Activated T-helper 1 cell treated with anti-CD3 and anti-CD28 coated beads, Interleukin-12 subunit alpha, Interleukin-12 subunit beta, Interleukin-2, Interleukin-4 antibody, amounts not matched to agents 30 ng/mL and 10 ng/mL and 1 ng/mL, durations not matched to agents 14 hours and 24 hours and 36 hours (primary cell): ENCODE results near the gene UNC13B. TPM values are rescaled to one million over a fixed set of nuclear protein-coding genes. Genes with fewer than 3 reads are reported as not detected.

Experiments
- DNase-seq: peaks from one replicate; pipeline ENCODE4 v3.0.0; 2021; ENCODE audit warnings: low spot score
- H3K27ac Mint-ChIP-seq: one replicate; pipeline ENCODE4 v1.8.0; 2021; ENCODE audit warnings: mild to moderate bottlenecking, mixed read lengths
- H3K27me3 Mint-ChIP-seq: one replicate; pipeline ENCODE4 v1.8.0; 2022; ENCODE audit warnings: mild to moderate bottlenecking, moderate library complexity, mixed read lengths; ENCODE audit not compliant: insufficient read depth
- H3K36me3 Mint-ChIP-seq: one replicate; pipeline ENCODE4 v1.8.0; 2021; ENCODE audit warnings: low read depth, mixed read lengths
- H3K4me1 Mint-ChIP-seq: one replicate; pipeline ENCODE4 v1.8.0; 2021; ENCODE audit warnings: low read depth, mixed read lengths
- H3K4me3 Mint-ChIP-seq: one replicate; pipeline ENCODE4 v1.8.0; 2021; ENCODE audit warnings: mild to moderate bottlenecking, moderate library complexity, mixed read lengths
- H3K9me3 Mint-ChIP-seq: one replicate; pipeline ENCODE4 v1.8.0; 2021; ENCODE audit warnings: mixed read lengths
- intact Hi-C: fragments of 100-400 bp; cut with micrococcal nuclease; formaldehyde crosslinking; loops from one replicate; pipeline ENCODE4 v1.15.1; 2024
- total RNA-seq: library from RNA; stranded (reverse); gene quantifications from 2 replicates; pipeline ENCODE4 v1.2.3, GENCODE V29; 2022

The UNC13B gene
- 0.34 and 0.41 TPM in 2 replicates for total RNA-seq

GRCh38 chr9:35161713-35162604 is at the start of gene UNC13B:
UNC13B (plus strand) TSS chr9:35162009; CDS start chr9:35162284, 275 bp downstream.
- H3K4me3 Mint-ChIP-seq: peak within 1 kb of the TSS; percentile 90
- H3K36me3 Mint-ChIP-seq: no peaks in the 10 kb centered on the region
- no peaks in the 10 kb centered on the region for H3K9me3 Mint-ChIP-seq
- intact Hi-C loops: loop anchor here (1.0 kb wide), 1 partner anchor 46 kb away; no protein-coding TSS in a partner anchor
- DNase-seq: peak; percentile 60
- peaks cover 20% of the 10 kb centered on the region for H3K27me3 Mint-ChIP-seq
- peaks cover 17% of the 10 kb centered on the region for H3K4me1 Mint-ChIP-seq
- no peak within 1 kb of the TSS for H3K27ac Mint-ChIP-seq

GRCh38 chr9:35112257-35113020 is 49.4 kb upstream of the UNC13B start:
- DNase-seq: no peak
- peaks cover 9% of the 10 kb centered on the region for H3K36me3 Mint-ChIP-seq
- H3K27me3 Mint-ChIP-seq: peaks cover 4% of the 10 kb centered on the region
- H3K4me1 Mint-ChIP-seq: peaks cover 67% of the 10 kb centered on the region
- H3K9me3 Mint-ChIP-seq: no peaks in the 10 kb centered on the region
- peak overlapping the region; percentile 77 for H3K4me3 Mint-ChIP-seq
- intact Hi-C loops: loop anchor here (5.0 to 10.0 kb wide), 5 partner anchors 282 to 1142 kb away; partner anchors contain the start of genes ENHO, GBA2, GNE and RGP1
- peak overlapping the region; percentile 90 for H3K27ac Mint-ChIP-seq

DNA sequence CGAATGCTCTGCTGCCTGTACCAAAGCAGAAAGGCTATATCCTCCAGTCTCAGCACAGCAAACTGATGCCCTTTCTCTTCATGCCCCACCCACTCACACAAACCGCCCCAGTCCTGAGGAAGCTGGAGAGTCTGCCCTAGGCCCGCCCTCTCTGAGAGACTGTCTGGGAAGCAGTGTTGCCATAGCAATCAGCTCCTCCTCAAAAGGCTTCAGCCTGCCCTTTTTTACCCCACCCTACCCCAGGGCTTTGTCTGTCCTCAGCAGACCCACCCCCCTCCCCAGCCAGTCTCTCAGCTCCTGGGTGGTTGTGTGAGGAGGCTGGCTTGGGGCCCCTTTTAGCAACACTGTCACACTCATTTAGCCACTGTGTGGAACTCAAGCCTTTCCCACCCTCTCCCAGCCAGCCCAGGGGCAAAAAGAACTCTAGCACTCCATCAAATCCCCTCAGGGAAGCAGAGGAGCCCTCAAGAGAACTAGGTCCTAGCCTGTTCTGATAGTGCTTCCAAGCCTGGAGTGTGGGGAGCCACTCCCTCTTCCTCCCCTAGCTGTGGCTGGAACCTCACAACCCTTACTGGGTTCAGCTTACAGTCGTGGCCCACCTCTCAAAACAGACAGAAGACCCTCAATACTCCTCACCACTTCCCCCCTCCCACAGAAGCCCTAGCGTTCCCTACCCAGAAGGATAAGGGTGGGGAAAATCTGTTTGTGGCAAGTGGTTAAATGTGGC is 47.5 kb upstream of the UNC13B start:
- H3K9me3 Mint-ChIP-seq: no peaks in the 10 kb centered on the region
- peaks cover 7% of the 10 kb centered on the region for H3K36me3 Mint-ChIP-seq
- peaks cover 67% of the 10 kb centered on the region for H3K4me1 Mint-ChIP-seq

GRCh38 chr9:35114840-35115628 is 46.8 kb upstream of the UNC13B start:
- Mint-ChIP-seq H3K4me1 (peaks cover 59% of the 10 kb centered on the region), H3K27me3 (peaks cover 4% of the 10 kb centered on the region), H3K36me3 (peaks cover 5% of the 10 kb centered on the region), H3K4me3 (peak overlapping the region; percentile 94), H3K9me3 (no peaks in the 10 kb centered on the region), H3K27ac (peak overlapping the region; percentile 93)
- intact Hi-C loops: loop anchor here (1.0 to 10.0 kb wide), 10 partner anchors 162 to 1140 kb away; partner anchors contain the start of genes CREB3, ENHO, FAM221B and GBA2
- DNase-seq: peak; percentile 44

More for the DNA sequence above, 47.5 kb upstream of the UNC13B start:
- H3K27me3 Mint-ChIP-seq: peaks cover 4% of the 10 kb centered on the region
- peak; percentile 76 for DNase-seq
- H3K27ac Mint-ChIP-seq: peak overlapping the region; percentile 93
- intact Hi-C loops: loop anchor here (2.0 to 10.0 kb wide), 6 partner anchors 281 to 1141 kb away; partner anchors contain the start of genes ENHO, GBA2, GNE and MYORG
- peak overlapping the region; percentile 94 for H3K4me3 Mint-ChIP-seq

DNA sequence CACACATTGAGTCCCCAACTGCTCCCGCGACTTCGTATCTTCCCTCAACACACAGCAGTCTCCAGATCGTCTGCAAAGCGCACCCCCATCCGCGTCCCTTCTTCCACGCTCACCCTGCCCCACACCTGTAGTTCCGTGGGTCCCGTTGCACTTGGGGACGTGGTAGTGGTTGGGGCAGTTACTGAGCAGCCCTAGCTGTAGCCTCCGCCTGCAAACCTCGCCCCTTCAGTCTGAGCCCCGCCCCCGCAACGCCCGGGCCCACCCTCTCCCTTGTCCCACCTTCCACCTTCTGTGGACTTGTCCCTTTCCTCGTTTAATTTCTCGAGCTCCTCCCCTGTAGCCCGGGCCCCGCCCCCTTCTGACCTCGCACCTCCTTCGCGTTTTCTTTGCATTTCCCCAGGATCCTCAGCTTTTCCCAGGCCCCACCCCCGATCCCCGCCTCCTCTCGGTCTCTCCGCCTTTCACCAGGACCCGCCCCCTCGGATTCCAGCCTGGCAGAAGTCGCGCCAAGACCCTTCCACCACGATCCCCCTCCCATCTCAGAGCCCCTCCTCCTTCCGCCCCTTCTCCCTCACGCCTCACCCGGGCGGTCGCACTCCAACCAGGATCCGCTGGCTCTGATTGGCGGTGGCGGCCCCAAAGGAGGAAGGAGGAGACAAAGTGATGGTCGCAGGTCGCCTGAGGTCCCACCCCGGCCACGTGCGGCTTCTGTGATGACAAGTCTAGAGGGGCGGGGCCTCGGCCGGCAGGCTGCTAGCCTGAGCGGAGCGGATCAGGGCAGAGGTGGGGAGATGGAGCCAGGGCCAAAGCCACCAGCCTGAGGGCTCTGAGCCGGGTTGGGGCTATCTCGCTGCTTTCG is 45.9 kb upstream of the UNC13B start, which contains the start of gene ATOSB:
ATOSB (minus strand) TSS at position 183 of the 859 bp plus-strand sequence. CDS start 7,588 bp downstream, outside the sequence.
- Mint-ChIP-seq H3K4me3 (peak within 1 kb of the TSS; percentile 94), H3K9me3 (no peaks in the 10 kb centered on the region), H3K27me3 (peaks cover 4% of the 10 kb centered on the region), H3K27ac (peak within 1 kb of the TSS; percentile 93), H3K4me1 (peaks cover 51% of the 10 kb centered on the region), H3K36me3 (peaks cover 5% of the 10 kb centered on the region)
- DNase-seq: peak; percentile 89
- intact Hi-C loops: loop anchor here (1.0 to 10.0 kb wide), 18 partner anchors 13 to 1139 kb away; partner anchors contain the start of genes CREB3, ENHO, FAM221B and FANCG

DNA sequence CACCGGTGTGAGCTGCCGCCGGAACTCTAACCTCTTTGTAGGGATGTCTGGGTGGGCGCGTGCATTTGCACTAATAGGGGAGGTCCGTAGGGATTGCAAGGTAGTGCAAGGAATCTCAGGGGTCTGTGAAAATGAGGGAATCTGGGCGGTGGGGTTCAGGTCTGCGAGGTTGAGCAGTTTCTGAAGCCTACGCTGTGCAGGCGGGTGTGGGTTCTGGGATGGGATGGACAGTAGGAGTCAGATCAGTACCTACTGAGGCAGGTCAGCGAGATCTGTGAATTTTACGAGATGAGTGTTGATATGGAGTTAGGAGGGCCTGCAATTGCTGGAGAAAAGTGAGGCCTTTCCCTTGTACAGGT is 45.3 kb upstream of the UNC13B start:
- intact Hi-C loops: loop anchor here (1.0 to 10.0 kb wide), 16 partner anchors 13 to 1138 kb away; partner anchors contain the start of genes ENHO, FAM221B, FANCG and GNE
- Mint-ChIP-seq H3K36me3 (peaks cover 5% of the 10 kb centered on the region), H3K4me1 (peaks cover 50% of the 10 kb centered on the region), H3K9me3 (no peaks in the 10 kb centered on the region), H3K4me3 (peak overlapping the region; percentile 94), H3K27me3 (peaks cover 4% of the 10 kb centered on the region), H3K27ac (peak overlapping the region; percentile 93)
- DNase-seq: no peak

DNA sequence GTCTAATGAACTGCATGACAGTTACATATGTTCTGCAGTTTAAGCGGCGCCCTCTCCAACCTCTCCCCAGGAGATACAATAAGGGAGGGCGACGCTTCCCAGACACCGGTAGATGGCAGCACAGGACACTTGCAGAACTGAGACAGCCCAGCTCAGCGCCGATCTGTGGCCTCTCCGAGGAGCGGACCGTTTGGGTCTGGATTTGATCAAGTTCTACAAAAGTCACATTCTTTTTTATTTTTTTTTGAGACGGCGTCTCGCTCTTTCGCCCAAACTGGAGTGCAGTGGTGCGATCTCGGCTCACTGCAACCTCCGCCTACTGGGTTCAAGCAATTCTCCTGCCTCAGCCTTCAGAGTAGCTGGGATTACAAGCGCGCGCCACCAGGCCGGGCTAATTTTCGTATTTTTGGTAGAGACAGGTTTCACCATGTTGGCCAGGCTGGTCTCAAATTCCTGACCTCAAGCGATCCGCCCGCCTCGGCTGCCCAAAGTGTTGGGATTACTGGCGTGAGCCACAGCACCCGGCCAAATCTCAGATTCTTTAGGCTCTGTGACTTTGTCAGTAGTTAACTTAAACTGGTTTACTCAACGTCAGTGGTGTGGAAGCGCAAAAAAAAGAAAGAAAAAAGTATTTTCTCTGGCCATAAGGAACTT is 44.8 kb upstream of the UNC13B start:
- peak; percentile 83 for DNase-seq
- peaks cover 5% of the 10 kb centered on the region for H3K36me3 Mint-ChIP-seq
- no peaks in the 10 kb centered on the region for H3K9me3 Mint-ChIP-seq
- peaks cover 45% of the 10 kb centered on the region for H3K4me1 Mint-ChIP-seq
- intact Hi-C loops: loop anchor here (1.0 to 10.0 kb wide), 16 partner anchors 14 to 1138 kb away; partner anchors contain the start of genes ENHO, FAM221B, FANCG and GNE
- H3K4me3 Mint-ChIP-seq: peak overlapping the region; percentile 94
- H3K27ac Mint-ChIP-seq: peak overlapping the region; percentile 93
- H3K27me3 Mint-ChIP-seq: peaks cover 4% of the 10 kb centered on the region

DNA sequence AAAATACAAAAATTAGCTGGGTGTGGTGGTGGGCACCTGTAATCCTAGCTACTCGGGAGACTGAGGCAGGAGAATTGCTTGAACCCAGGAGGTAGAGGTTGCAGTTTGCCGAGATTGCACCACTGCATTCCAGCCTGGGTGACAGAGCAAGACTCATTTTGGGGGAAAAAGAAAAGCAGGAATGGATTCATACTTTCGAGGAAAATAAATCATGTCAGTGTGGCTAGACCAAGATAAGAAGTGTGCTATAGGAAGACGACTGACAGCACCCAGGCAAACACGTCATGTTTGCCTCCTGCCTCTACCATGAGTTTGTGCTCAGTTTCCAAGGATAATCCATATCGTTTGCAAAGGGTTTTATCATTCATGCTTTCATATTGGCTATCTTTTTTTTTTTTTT is 26.9 kb upstream of the UNC13B start:
- H3K9me3 Mint-ChIP-seq: no peaks in the 10 kb centered on the region
- DNase-seq: no peak
- no peak overlapping the region for H3K4me3 Mint-ChIP-seq
- no peaks in the 10 kb centered on the region for H3K36me3 Mint-ChIP-seq
- H3K27ac Mint-ChIP-seq: no peak overlapping the region
- H3K4me1 Mint-ChIP-seq: no peaks in the 10 kb centered on the region
- intact Hi-C loops: no loop called here
- H3K27me3 Mint-ChIP-seq: no peaks in the 10 kb centered on the region

DNA sequence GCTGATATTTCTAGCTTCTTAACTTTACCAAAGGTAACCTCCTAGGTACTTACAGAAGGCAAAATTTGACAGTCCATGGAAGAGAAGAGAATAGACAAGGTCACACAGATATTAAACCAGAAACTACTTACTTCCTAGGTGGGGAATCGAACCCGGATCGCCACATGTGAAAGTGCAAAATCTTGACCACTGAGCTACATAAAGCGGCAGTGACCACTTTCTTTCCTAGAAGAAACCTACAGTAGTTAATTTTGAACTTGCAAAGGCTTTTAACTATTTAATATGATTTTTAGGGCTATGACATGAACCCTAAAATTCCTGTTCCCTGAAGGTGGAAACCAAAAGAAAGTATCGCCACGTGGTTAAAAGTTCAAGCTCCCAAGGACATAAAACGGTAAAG is 25.8 kb upstream of the UNC13B start:
- Mint-ChIP-seq H3K4me3 (no peak overlapping the region), H3K36me3 (no peaks in the 10 kb centered on the region), H3K9me3 (peaks cover 10% of the 10 kb centered on the region), H3K27ac (no peak overlapping the region), H3K27me3 (no peaks in the 10 kb centered on the region), H3K4me1 (no peaks in the 10 kb centered on the region)
- intact Hi-C loops: no loop called here
- no peak for DNase-seq

DNA sequence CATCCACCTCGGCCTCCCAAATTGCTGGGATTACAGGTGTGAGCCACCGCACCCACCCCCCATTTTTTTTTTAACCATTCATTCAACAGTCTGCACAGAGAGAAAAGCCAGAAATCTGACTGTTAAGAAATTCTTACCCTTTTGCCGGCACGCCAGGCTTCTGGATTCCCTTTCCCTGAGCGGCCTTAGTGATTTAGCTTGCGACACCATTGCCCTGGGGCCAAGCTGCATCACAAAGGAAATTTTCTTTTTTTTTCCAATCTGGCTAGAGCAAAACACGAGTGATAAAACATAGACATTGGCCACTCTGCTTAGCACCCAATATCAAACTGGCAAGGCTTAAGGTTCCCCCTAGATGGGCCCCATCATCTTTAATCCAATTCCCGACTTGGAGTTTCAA is 24.9 kb upstream of the UNC13B start:
- intact Hi-C loops: no loop called here
- H3K27me3 Mint-ChIP-seq: no peaks in the 10 kb centered on the region
- H3K27ac Mint-ChIP-seq: no peak overlapping the region
- H3K4me1 Mint-ChIP-seq: no peaks in the 10 kb centered on the region
- no peaks in the 10 kb centered on the region for H3K36me3 Mint-ChIP-seq
- no peak overlapping the region for H3K4me3 Mint-ChIP-seq
- DNase-seq: no peak
- peaks cover 10% of the 10 kb centered on the region for H3K9me3 Mint-ChIP-seq
